Measurements from ENCODE around the gene PVALB.
"Not testable (repeated sequence)": the region's sequence is repeated elsewhere in the genome, so short reads cannot be mapped to it uniquely, and the experiment has no call there.

Gene PVALB

DNA sequence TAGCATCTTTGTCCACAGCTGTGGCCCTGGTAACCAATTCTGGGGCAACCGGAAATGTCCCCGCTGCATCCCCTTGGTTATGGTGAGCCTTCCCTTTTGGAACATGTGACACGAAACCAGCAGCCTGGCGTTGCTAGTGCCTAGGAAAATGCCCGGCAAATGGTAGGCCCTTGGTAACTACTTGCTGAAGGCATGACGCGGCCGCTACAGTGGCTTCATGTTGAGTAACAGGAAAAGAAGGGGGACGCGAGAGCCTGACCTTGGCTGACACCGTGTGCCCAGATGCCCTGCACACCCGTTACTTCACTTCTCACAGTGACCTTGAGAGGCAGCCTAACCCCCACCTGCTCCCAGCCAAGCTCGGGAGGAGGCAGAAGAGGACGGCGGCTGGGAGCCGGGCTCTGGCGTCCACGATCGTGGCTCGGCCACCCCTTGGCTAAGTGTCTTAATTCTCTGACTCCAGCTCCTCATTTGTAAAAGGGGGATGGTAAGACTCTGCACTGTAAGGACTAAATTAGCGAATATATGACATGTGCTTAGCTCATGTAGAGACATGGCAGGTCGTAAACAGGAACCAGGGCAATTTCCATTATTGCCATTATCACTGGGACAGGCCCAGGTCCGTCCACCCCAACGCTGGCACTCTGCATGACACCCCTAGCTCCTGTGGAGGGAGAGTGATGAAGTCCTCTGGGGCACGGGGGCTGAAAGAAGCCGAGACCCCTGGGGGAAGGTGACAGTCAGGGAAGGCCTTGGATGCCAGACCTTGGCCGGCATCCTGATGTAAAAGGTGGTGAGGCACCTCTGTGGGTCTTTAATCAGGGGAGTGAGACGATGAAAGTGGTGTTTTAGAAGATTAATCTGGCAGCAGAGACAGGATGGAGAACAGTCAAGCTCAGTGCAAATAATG is 59.8 kb downstream of the PVALB start:
- no peak for DNase-seq (ENCODE audit: low spot score)

DNA sequence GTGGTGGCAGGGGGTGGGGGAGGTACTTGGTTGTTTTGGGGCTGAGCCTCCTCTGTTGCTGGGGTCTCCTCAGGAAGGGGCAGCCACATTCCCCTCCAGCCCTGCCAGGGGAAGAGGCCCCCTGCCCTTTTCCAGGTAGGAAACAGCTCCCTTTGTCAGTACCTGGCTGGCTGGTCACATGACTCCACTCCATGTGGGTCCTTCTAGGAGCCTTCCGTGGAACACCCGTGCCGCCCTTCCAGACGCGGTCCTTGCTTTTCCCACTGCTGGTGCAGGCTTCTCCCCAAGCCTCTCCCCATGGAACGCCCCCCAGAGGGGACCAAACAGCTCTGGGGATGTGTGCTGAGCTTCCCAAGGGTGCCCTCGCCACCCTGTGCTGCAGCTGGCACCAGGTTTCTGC is 60.8 kb downstream of the PVALB start:
- DNase-seq (ENCODE audit: low spot score), result no peak

DNA sequence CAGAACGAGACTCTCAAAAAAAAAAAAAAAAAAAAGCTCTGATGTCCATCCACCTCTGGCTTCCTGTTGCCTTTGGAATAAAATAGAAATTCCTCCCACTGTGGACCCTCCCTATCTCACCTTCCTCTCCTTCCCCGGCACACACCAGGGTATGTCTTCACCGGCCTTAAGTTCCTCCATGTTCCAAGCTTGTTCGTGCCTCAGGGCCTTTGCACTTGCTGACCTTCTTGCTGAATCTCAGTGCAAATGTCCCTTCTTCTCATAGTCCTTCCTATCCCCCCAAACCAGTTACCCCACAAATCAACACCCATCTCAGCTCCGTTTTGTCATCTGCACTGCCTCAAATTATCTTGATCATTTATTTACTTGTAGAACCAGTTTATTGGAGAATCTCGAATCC is 61.5 kb downstream of the PVALB start:
- no peak for DNase-seq (ENCODE audit: low spot score)

DNA sequence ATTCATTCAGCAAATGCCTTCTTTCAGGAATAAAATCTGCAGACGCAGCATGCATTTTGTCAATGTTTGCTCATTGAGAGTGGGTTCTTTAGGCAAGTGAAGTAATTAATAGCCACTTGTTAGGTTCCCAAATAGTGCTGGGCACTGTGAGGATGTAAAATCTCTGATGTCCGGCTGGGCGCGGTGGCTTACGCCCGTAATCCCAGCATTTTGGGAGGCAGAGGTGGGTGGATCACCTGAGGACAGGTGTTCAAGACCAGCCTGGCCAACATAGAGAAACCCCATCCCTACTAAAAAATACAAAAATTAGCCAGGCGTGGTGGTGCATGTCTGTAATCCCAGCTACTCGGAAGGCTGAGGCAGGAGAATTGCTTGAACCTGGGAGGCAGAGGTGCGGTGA is 62.0 kb downstream of the PVALB start:
- DNase-seq (ENCODE audit: low spot score), result not testable (repeated sequence)

DNA sequence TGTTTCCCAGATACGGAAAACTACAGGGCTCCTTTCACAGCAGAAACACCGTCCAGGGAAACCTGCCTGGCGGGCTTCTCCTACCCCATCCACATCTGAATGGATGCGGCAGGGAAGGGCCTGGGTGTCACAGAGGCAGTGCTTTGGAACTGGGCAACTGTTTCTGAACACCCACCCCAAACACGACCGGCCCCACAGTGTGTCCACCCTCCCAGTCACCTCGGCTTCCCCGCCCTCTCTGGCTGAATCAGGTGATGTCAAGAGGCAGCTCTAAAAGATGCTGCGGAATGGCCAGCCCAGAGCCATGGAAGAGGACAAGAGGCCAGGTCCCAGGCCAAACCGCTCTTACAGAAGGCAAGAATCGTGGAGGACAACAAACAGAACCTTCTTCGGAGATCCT is 62.9 kb downstream of the PVALB start:
- no peak for DNase-seq (ENCODE audit: low spot score)

DNA sequence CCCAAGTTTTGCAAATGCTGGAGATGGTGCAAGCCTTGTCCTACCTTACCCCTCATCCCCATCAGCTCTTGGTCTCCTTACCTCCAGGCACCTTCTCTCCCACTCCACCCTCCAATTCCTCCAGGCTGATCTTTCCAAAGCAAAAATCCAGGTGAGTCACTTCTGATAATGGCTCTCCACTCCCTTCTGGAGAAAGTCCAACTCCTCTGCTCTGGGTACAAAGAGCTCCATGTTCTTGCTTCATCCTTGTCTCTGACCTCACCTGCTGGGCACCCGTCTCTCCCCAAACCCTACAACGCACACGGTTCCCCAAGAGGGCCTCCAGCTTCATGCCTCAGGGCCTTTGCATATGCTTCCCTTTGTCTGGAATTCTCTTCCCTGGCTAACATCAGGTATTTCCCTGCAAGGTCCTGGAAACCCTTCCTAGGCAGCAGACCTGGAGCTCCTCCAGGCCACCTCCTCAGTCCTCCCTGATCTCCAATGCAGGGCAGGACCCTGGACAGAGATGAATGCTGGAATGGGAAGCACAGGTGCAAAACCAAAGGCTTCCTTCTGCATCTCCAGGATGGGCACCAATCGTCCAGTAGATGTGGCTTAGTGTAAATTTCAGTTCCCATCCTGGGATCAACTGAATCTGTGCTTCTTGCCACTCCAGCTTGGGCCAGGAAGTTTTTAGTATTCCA is 63.6 kb downstream of the PVALB start:
- no peak for DNase-seq (ENCODE audit: low spot score)

Measured in HuH-7.5 (cell line).